Measurements from ENCODE around the gene ARIH2.

DNA sequence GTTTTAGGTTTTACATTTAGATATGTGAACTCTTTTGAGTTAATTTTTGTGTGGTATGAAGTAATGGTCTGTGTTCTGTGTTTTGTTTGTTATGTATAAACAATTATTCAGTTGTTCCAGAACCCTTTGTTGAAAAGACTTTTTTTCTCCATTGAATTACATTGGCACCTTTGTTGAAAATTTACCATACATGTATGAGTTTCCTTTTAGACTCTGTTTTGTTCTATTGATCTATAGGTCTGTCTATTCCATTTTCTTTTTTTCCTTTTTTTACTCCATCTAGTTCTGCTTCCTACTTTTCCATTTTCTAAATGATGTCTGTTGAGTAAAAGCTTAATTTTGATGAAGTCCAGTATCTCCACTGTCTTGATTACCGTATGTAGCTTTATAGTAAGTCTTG is 31.4 kb downstream of the ARIH2 start:
- TF ChIP-seq POLR2A (IDR thresholded peaks at IDR 0.05; ENCODE audit: low read depth, low read length) = no peak
- TF ChIP-seq CTCF (conservative IDR thresholded peaks at IDR 0.05; ENCODE audit: low read depth, low read length) = no peak
- no peak for TF ChIP-seq RAD21 (IDR thresholded peaks at IDR 0.05; ENCODE audit: low read length)
- TF ChIP-seq MAZ (IDR thresholded peaks at IDR 0.05; ENCODE audit: borderline replicate concordance, low read depth, low read length) = no peak
- no peak for TF ChIP-seq MXI1 (IDR thresholded peaks at IDR 0.05; ENCODE audit: borderline replicate concordance, low read depth, low read length)
- TF ChIP-seq BHLHE40 (IDR thresholded peaks at IDR 0.05; ENCODE audit: low read depth, low read length) = no peak
- TF ChIP-seq RCOR1 (IDR thresholded peaks at IDR 0.05; ENCODE audit: insufficient replicate concordance, low read length) = no peak
- TF ChIP-seq RFX5 (IDR thresholded peaks at IDR 0.05; ENCODE audit: low read depth, low read length) = no peak
- TF ChIP-seq ELK1 (IDR thresholded peaks at IDR 0.05; ENCODE audit: borderline replicate concordance, low read depth, low read length) = no peak
- TF ChIP-seq SMC3 (IDR thresholded peaks at IDR 0.05; ENCODE audit: low read depth, low read length) = no peak
- no peak for TF ChIP-seq MAFK (IDR thresholded peaks at IDR 0.05; ENCODE audit: low read depth, low read length)
- no peak for TF ChIP-seq CEBPB (IDR thresholded peaks at IDR 0.05; ENCODE audit: low read depth, low read length)
- no peak for TF ChIP-seq NFE2L2 (IDR thresholded peaks at IDR 0.05; ENCODE audit: low read depth, low read length)
- TF ChIP-seq, protein P1, sequence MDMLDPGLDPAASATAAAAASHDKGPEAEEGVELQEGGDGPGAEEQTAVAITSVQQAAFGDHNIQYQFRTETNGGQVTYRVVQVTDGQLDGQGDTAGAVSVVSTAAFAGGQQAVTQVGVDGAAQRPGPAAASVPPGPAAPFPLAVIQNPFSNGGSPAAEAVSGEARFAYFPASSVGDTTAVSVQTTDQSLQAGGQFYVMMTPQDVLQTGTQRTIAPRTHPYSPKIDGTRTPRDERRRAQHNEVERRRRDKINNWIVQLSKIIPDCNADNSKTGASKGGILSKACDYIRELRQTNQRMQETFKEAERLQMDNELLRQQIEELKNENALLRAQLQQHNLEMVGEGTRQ (IDR thresholded peaks at IDR 0.05; ENCODE audit: low read depth, low read length) = no peak

Data from IMR-90 (cell line).